ENCODE measurements around the gene TRIB2.

The TRIB2 gene

DNA sequence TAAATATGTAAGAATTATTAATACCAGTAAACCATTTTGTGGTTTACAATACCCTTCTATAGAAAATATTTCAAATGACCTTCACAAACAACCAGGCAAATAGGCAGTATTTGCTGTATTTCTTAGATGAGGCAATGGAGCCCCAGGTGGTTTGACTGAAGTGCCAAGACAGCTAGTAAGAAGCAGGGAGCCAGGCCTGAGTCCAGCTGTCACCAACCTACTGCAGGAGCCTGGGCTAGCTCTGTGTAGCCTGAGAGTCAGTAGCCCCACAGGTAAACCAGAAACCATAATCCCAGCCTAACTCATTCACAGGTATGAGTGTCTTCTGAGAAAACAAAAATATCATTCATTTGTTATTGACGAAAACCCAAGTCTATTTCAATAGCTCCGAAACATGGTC lies 45.6 kb downstream of the TRIB2 start:
- Histone ChIP-seq H3K4me1 (ENCODE audit: insufficient read depth, low read length) (no peaks in the 10 kb centered on the region; the same call in 1 of the 2 replicates), H3K9me3 (ENCODE audit: insufficient read depth, low read depth, low read length) (no peaks in the 10 kb centered on the region), H3K9ac (ENCODE audit: low read depth, low read length) (no peak overlapping the region), H3K4me3 (ENCODE audit: low read length) (no peak overlapping the region), H3K27ac (ENCODE audit: low read length) (no peak overlapping the region), H3K27me3 (ENCODE audit: insufficient read depth, low read length) (no peaks in the 10 kb centered on the region), H3K36me3 (ENCODE audit: insufficient read depth, low read depth, low read length) (no peaks in the 10 kb centered on the region)

GRCh38 chr2:12762976-12763375 lies 46.2 kb downstream of the TRIB2 start:
- H3K27ac ChIP-seq (ENCODE audit: low read length): no peak overlapping the region
- H3K27me3 ChIP-seq (ENCODE audit: insufficient read depth, low read length): 0 out of 2 replicates have a peak, but pooled peaks cover 2% of the 10 kb centered on the region
- no peaks in the 10 kb centered on the region for H3K36me3 ChIP-seq (ENCODE audit: insufficient read depth, low read depth, low read length)
- no peak overlapping the region for H3K9ac ChIP-seq (ENCODE audit: low read depth, low read length)
- no peaks in the 10 kb centered on the region for H3K9me3 ChIP-seq (ENCODE audit: insufficient read depth, low read depth, low read length)
- no peak overlapping the region for H3K4me3 ChIP-seq (ENCODE audit: low read length)
- no peaks in the 10 kb centered on the region; the same call in 1 of the 2 replicates for H3K4me1 ChIP-seq (ENCODE audit: insufficient read depth, low read length)

DNA sequence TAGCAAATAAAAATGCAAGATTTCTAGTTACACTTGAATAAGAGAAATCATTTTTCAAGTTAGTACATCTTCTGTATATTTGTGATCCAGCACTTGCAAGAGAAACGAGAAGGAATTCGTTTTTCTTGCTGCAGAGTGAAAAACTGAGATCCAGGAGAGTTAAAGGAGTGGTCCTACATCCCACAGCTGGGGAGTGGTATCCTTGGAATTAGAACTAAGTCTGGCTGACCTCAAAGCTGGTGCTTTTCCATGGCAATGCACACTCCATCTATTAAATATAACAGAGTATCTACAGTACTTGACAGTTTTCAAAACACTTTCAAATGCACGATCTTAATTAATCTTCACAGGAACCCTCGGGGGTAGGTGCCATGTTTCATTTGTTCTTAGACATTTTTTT lies 46.8 kb downstream of the TRIB2 start:
- H3K36me3 ChIP-seq (ENCODE audit: insufficient read depth, low read depth, low read length): no peaks in the 10 kb centered on the region
- no peak overlapping the region for H3K4me3 ChIP-seq (ENCODE audit: low read length)
- no peaks in the 10 kb centered on the region for H3K9me3 ChIP-seq (ENCODE audit: insufficient read depth, low read depth, low read length)
- H3K9ac ChIP-seq (ENCODE audit: low read depth, low read length): no peak overlapping the region
- no peaks in the 10 kb centered on the region; the same call in 1 of the 2 replicates for H3K4me1 ChIP-seq (ENCODE audit: insufficient read depth, low read length)
- no peak overlapping the region for H3K27ac ChIP-seq (ENCODE audit: low read length)
- H3K27me3 ChIP-seq (ENCODE audit: insufficient read depth, low read length): peaks cover 7% of the 10 kb centered on the region

- Histone ChIP-seq H3K27ac (ENCODE audit: low read length) (no peak overlapping the region), H3K9me3 (ENCODE audit: insufficient read depth, low read depth, low read length) (no peaks in the 10 kb centered on the region), H3K4me1 (ENCODE audit: insufficient read depth, low read length) (peaks cover 3% of the 10 kb centered on the region), H3K36me3 (ENCODE audit: insufficient read depth, low read depth, low read length) (no peaks in the 10 kb centered on the region), H3K9ac (ENCODE audit: low read depth, low read length) (no peak overlapping the region), H3K4me3 (ENCODE audit: low read length) (no peak overlapping the region), H3K27me3 (ENCODE audit: insufficient read depth, low read length) (peaks cover 14% of the 10 kb centered on the region)
Observed at GRCh38 chr2:12764075-12764730, 47.5 kb downstream of the TRIB2 start.

DNA sequence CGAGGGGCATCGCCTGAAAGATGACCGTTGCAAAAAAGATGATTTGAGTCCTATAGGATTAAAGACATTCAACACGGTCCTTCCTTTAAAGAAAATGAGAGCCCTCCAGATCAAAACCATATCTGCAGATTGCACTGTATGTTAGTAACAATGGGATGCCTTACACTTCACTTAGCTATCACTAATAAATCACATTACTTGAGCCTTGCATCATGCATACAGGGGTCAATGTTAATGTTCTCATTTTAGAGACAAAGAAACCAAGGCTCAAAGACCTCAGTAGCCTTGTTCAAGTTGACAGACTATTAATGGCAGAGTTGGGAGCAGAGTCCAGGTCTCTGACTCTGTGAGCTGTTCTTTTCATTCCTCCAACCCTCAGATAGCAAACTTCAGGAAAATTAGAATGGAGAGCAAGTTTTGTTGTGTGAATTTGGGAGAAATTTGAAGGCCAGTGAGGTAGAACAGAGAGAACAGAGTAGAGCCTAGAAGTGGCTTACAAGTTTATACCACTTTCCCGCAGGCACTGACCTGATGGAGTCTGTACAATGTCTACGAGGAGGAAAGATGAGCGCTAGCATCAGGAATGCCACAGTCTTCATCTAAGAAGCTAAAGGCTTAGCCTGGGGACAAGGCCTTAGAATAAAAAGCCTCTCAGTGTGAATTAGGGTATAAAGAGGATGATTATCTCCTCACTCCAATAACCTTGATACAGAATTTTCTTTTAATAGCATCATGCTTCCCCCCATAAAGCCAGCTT lies 48.3 kb downstream of the TRIB2 start:
- peaks cover 19% of the 10 kb centered on the region for H3K27me3 ChIP-seq (ENCODE audit: insufficient read depth, low read length)

DNA sequence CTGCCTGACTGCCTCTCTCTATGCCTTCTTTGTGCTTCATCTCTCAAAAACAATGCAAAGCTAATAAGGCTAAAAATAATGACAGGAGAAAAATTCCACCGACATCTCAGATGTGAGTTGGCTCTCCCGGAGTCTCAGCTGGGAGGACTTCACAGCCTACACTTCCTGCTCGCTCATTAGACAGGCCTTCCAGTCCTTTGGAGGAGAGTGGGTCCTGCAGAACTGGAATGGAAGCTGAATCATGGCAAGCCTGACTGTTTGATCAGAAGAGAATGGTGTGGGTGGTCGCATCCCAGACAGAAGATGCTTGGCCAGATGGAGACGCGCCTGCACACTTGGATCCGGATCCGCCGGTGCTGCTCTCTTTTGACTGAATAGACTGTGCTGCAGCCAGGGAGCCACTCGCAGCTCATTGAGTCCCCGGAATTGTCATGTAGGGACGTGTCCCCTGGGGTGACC lies 49.7 kb downstream of the TRIB2 start:
- no peaks in the 10 kb centered on the region for H3K36me3 ChIP-seq (ENCODE audit: insufficient read depth, low read depth, low read length)

More for the DNA sequence above, 48.3 kb downstream of the TRIB2 start:
- H3K4me3 ChIP-seq (ENCODE audit: low read length): no peak overlapping the region
- no peaks in the 10 kb centered on the region for H3K36me3 ChIP-seq (ENCODE audit: insufficient read depth, low read depth, low read length)
- no peaks in the 10 kb centered on the region for H3K9me3 ChIP-seq (ENCODE audit: insufficient read depth, low read depth, low read length)
- H3K27ac ChIP-seq (ENCODE audit: low read length): no peak overlapping the region
- H3K9ac ChIP-seq (ENCODE audit: low read depth, low read length): no peak overlapping the region
- H3K4me1 ChIP-seq (ENCODE audit: insufficient read depth, low read length): peaks cover 11% of the 10 kb centered on the region; the same call in 1 of the 2 replicates

DNA sequence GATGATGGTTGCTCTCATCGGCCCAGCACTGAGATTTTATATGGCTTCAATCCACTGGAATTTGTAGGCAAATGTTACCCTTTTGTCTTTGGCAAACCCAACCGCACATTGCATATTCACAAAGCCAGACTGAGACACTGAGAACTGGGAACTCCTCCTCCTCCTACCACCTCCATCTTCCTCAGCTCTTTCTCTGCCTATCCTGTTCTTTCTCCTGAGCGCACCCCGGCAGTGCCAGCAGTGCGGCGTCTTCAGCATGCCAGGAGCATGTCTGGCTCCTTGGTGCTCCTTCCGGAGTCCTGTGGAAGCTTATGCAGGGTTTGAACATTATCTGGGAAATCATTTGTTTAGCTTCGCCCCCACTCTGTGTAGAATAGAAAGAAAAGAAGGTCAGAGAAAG lies 50.8 kb downstream of the TRIB2 start:
- Histone ChIP-seq H3K9ac (ENCODE audit: low read depth, low read length) (no peak overlapping the region), H3K4me3 (ENCODE audit: low read length) (no peak overlapping the region), H3K27ac (ENCODE audit: low read length) (no peak overlapping the region), H3K4me1 (ENCODE audit: insufficient read depth, low read length) (peaks cover 22% of the 10 kb centered on the region), H3K36me3 (ENCODE audit: insufficient read depth, low read depth, low read length) (no peaks in the 10 kb centered on the region), H3K27me3 (ENCODE audit: insufficient read depth, low read length) (peaks cover 26% of the 10 kb centered on the region), H3K9me3 (ENCODE audit: insufficient read depth, low read depth, low read length) (no peaks in the 10 kb centered on the region)

More for the DNA sequence above, 49.7 kb downstream of the TRIB2 start:
- no peak overlapping the region for H3K9ac ChIP-seq (ENCODE audit: low read depth, low read length)
- no peak overlapping the region for H3K27ac ChIP-seq (ENCODE audit: low read length)
- peaks cover 26% of the 10 kb centered on the region for H3K27me3 ChIP-seq (ENCODE audit: insufficient read depth, low read length)
- no peak overlapping the region for H3K4me3 ChIP-seq (ENCODE audit: low read length)
- H3K4me1 ChIP-seq (ENCODE audit: insufficient read depth, low read length): peaks cover 22% of the 10 kb centered on the region
- H3K9me3 ChIP-seq (ENCODE audit: insufficient read depth, low read depth, low read length): no peaks in the 10 kb centered on the region

- Histone ChIP-seq H3K27ac (ENCODE audit: low read length) (no peak overlapping the region), H3K4me3 (ENCODE audit: low read length) (no peak overlapping the region), H3K4me1 (ENCODE audit: insufficient read depth, low read length) (peaks cover 22% of the 10 kb centered on the region), H3K9ac (ENCODE audit: low read depth, low read length) (no peak overlapping the region), H3K9me3 (ENCODE audit: insufficient read depth, low read depth, low read length) (no peaks in the 10 kb centered on the region), H3K27me3 (ENCODE audit: insufficient read depth, low read length) (peaks cover 26% of the 10 kb centered on the region), H3K36me3 (ENCODE audit: insufficient read depth, low read depth, low read length) (no peaks in the 10 kb centered on the region)
Observed at GRCh38 chr2:12767996-12768624, 51.4 kb downstream of the TRIB2 start.

DNA sequence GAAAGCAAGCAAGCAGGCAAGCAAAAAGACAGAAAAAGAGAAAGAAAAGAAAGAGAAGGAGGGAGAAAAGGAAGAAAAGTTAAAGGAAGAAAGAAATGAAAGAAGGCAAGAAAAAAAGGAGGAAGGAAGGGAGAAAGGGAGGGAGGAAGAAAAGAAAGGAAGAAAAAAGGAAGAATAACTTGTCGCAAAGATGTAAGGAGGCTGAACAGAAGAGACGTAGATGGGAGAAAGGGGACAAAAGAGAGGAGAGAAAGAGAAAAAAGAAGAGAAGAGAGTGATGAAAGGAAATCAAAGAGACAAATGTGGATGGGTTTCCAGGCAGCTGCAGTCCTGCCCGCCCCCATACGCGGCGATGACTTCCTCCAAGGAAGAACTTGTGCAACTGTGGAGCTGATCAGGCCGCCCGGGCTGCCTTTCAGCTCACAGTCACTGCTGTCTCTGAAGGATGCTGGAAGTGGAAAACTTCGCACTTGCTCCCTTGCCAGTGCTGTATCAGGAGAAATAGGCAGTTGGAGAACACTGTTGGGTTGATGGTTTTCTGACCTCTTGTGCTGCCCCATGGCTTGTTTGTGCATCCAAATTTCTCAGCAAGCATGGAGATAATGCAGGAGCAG lies 52.9 kb downstream of the TRIB2 start:
- Histone ChIP-seq H3K27ac (ENCODE audit: low read length) (no peak overlapping the region), H3K4me1 (ENCODE audit: insufficient read depth, low read length) (peaks cover 32% of the 10 kb centered on the region), H3K27me3 (ENCODE audit: insufficient read depth, low read length) (peaks cover 28% of the 10 kb centered on the region), H3K4me3 (ENCODE audit: low read length) (no peak overlapping the region; the same call in 1 of the 2 replicates), H3K9me3 (ENCODE audit: insufficient read depth, low read depth, low read length) (no peaks in the 10 kb centered on the region), H3K9ac (ENCODE audit: low read depth, low read length) (no peak overlapping the region), H3K36me3 (ENCODE audit: insufficient read depth, low read depth, low read length) (no peaks in the 10 kb centered on the region)

- H3K36me3 ChIP-seq (ENCODE audit: insufficient read depth, low read depth, low read length): no peaks in the 10 kb centered on the region
- no peak overlapping the region for H3K9ac ChIP-seq (ENCODE audit: low read depth, low read length)
- peaks cover 35% of the 10 kb centered on the region for H3K27me3 ChIP-seq (ENCODE audit: insufficient read depth, low read length)
- no peaks in the 10 kb centered on the region; the same call in 1 of the 2 replicates for H3K9me3 ChIP-seq (ENCODE audit: insufficient read depth, low read depth, low read length)
- H3K4me3 ChIP-seq (ENCODE audit: low read length): peak overlapping the region; percentile 41; the same call in 1 of the 2 replicates
- H3K27ac ChIP-seq (ENCODE audit: low read length): no peak overlapping the region
- peaks cover 32% of the 10 kb centered on the region for H3K4me1 ChIP-seq (ENCODE audit: insufficient read depth, low read length)
Observed at GRCh38 chr2:12770300-12770968, 53.7 kb downstream of the TRIB2 start.

DNA sequence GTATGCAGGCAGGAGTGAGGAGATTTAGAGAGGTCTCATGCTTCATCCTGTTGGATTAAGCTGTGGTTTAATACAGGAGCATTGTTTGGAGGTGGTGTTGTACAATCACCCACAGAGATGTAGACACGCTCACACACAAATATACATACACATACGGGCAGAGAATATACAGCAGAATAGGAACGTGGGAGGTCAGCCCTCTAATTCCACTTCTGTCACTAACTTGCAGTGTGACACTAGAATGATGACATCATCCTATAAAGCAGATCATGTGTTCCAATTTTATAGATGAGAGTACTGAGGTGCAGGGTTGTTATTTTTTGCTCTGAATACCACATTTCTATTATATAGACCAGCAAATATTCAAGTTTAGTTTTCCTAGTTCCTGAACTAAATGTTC lies 54.4 kb downstream of the TRIB2 start:
- no peak overlapping the region for H3K27ac ChIP-seq (ENCODE audit: low read length)
- peaks cover 32% of the 10 kb centered on the region for H3K4me1 ChIP-seq (ENCODE audit: insufficient read depth, low read length)
- no peak overlapping the region for H3K9ac ChIP-seq (ENCODE audit: low read depth, low read length)

More for the DNA sequence above, 54.4 kb downstream of the TRIB2 start:
- Histone ChIP-seq H3K9me3 (ENCODE audit: insufficient read depth, low read depth, low read length) (no peaks in the 10 kb centered on the region; the same call in 1 of the 2 replicates), H3K36me3 (ENCODE audit: insufficient read depth, low read depth, low read length) (no peaks in the 10 kb centered on the region), H3K4me3 (ENCODE audit: low read length) (peak overlapping the region; percentile 41; the same call in 1 of the 2 replicates), H3K27me3 (ENCODE audit: insufficient read depth, low read length) (peaks cover 43% of the 10 kb centered on the region)
